K562 (cell line): Measurements from ENCODE around the gene CCL19. TPM values are rescaled to one million over a fixed set of nuclear protein-coding genes. Genes with fewer than 3 reads are reported as not detected.

Experiments used
- ELF4 ChIP-seq: fragments of 450-650 bp; formaldehyde crosslinking; IDR thresholded peaks from 2 replicates; pipeline ENCODE4 v1.4.0; 2022; ENCODE audit warnings: missing genetic modification characterization
- EWSR1 ChIP-seq: fragments of 450-650 bp; IDR thresholded peaks from 2 replicates; pipeline ENCODE4 v1.6.1; 2018; ENCODE audit warnings: borderline replicate concordance, mild to moderate bottlenecking, low read depth, moderate library complexity; ENCODE audit not compliant: partially characterized antibody
- FOXM1 ChIP-seq, 2 experiments: fragments of 450-650 bp in 1 of 2; sonication (generic) in 1 of 2; formaldehyde crosslinking in 1 of 2; IDR thresholded peaks; 2 replicates each; pipeline versions ENCODE4 v1.6.1 to v1.9.0; 2017 to 2022; ENCODE audit warnings: low read depth in 2 of 2, mild to moderate bottlenecking in 2 of 2, missing genetic modification reagents in 1 of 2, moderate library complexity in 1 of 2
- GTF2A2 ChIP-seq: IDR thresholded peaks from 2 replicates; pipeline ENCODE4 v1.6.1; 2016; ENCODE audit warnings: mild to moderate bottlenecking, missing genetic modification characterization, missing compliant biosample characterization
- GTF3C2 ChIP-seq: IDR thresholded peaks from 3 replicates; pipeline ENCODE4 v1.6.1; 2011; ENCODE audit warnings: borderline replicate concordance, mild to moderate bottlenecking, moderate library complexity; ENCODE audit not compliant: insufficient read length; ENCODE audit errors: extremely low read depth
- HES1 ChIP-seq: fragments of 450-650 bp; IDR thresholded peaks from 2 replicates; pipeline ENCODE4 v1.6.1; 2016; ENCODE audit warnings: low read depth, mild to moderate bottlenecking, moderate library complexity
- KDM1A ChIP-seq, 2 experiments: fragments of 450-650 bp; IDR thresholded peaks; 2 replicates each; pipeline ENCODE4 v1.6.1; 2016; ENCODE audit warnings: mild to moderate bottlenecking in 2 of 2
- KLF10 ChIP-seq: fragments of 250-450 bp; sonication (Bioruptor Pico); IDR thresholded peaks from 2 replicates; pipeline ENCODE4 v1.6.1; 2021; ENCODE audit warnings: matching md5 sums
- LEF1 ChIP-seq: fragments of 450-650 bp; IDR thresholded peaks from 2 replicates; pipeline ENCODE4 v1.6.1; 2016; ENCODE audit warnings: mild to moderate bottlenecking
- MCM5 ChIP-seq: fragments of 450-650 bp; IDR thresholded peaks from 2 replicates; pipeline ENCODE4 v1.6.1; 2016; ENCODE audit warnings: low read depth
- PKNOX1 ChIP-seq: fragments of 450-650 bp; IDR thresholded peaks from 2 replicates; pipeline ENCODE4 v1.6.1; 2016
- SIRT6 ChIP-seq: IDR thresholded peaks from one replicate; pipeline ENCODE4 v1.6.1; 2012; ENCODE audit warnings: low read depth, mild to moderate bottlenecking, control low read depth, inconsistent platforms, low read length, moderate library complexity
- STAT6 ChIP-seq: sonication (generic); formaldehyde crosslinking; IDR thresholded peaks from 2 replicates; pipeline ENCODE4 v1.8.1; 2023; ENCODE audit warnings: mild to moderate bottlenecking, missing genetic modification reagents
- TRIM25 ChIP-seq: fragments of 450-650 bp; IDR thresholded peaks from 2 replicates; pipeline ENCODE4 v1.7.0; 2016; ENCODE audit warnings: borderline replicate concordance
- YY1 ChIP-seq, 3 experiments: IDR thresholded peaks; 2 replicates each; pipeline ENCODE4 v1.6.1; 2011; ENCODE audit warnings: low read length in 2 of 3, mild to moderate bottlenecking in 2 of 3, moderate library complexity in 2 of 3, borderline replicate concordance in 1 of 3, control low read depth in 1 of 3, low read depth in 1 of 3; ENCODE audit not compliant: insufficient read depth in 3 of 3, insufficient replicate concordance in 2 of 3, control insufficient read depth in 1 of 3, insufficient read length in 1 of 3; ENCODE audit errors: extremely low read depth in 1 of 3
- ZC3H11A ChIP-seq: IDR thresholded peaks from 2 replicates; pipeline ENCODE4 v1.6.1; 2012; ENCODE audit warnings: low read depth, low read length, improper control_type of control experiment
- ZEB2 ChIP-seq: fragments of 450-650 bp; IDR thresholded peaks from 2 replicates; pipeline ENCODE4 v1.6.1; 2016
- polyA plus RNA-seq, 8 experiments: library from polyadenylated mRNA; depleted of rRNA in 4 of 8; stranded (reverse) in 5 of 8; unstranded in 3 of 8; fragments of >200 nt; fragmentation: Nextera tagmentation in 2 of 8; fragmentation: Illumina TruSeq in 1 of 8; extraction: Ambion mirVana in 2 of 8; extraction: Trizol in 1 of 8; gene quantifications; 2 replicates each; pipeline versions ENCODE4 v1.2.1 to v1.2.3, GENCODE V29; 2011 to 2014; ENCODE audit warnings: inconsistent platforms in 1 of 8, missing spikeins in 1 of 8
- total RNA-seq, 7 experiments: library from RNA; depleted of rRNA in 6 of 7; stranded (reverse); fragments of >200 nt in 6 of 7; fragmentation: Illumina TruSeq in 2 of 7; extraction: Trizol in 2 of 7; gene quantifications; 2 replicates each; pipeline versions ENCODE4 v1.2.1 to v1.2.3, GENCODE V29; 2011 to 2021; ENCODE audit warnings: low replicate concordance in 1 of 7

CCL19 gene
- total and polyA plus RNA-seq, 9 of the 15 experiments (the other 6 are each of a cell fraction or from before 2014, with no cell fraction given), result not detected

GRCh38 chr9:34665381-34666250, 25.5 kb downstream of the CCL19 start (continued):
- TF ChIP-seq STAT6 (no peak), MCM5 (no peak), FOXM1 (IDR thresholded peaks at IDR 0.05; ENCODE audit: low read depth) (no peak), FOXM1 (CRISPR knock-in tag; IDR thresholded peaks at IDR 0.05; ENCODE audit: low read depth) (no peak), ZC3H11A (no peak), YY1 (IDR thresholded peaks at IDR 0.05; ENCODE audit: borderline replicate concordance in 1 of 3, control insufficient read depth in 1 of 3, extremely low read depth in 1 of 3, insufficient read depth in 3 of 3, insufficient read length in 1 of 3, insufficient replicate concordance in 2 of 3, low read depth in 1 of 3, low read length in 2 of 3) (no peak), TRIM25 (no peak), LEF1 (peak; percentile 67; the same call in 1 of the 2 replicates), KLF10 (CRISPR knock-in tag) (no peak), SIRT6 (no peak), KDM1A (IDR thresholded peaks at IDR 0.05) (peak; percentile 15 to 29; a peak in 1 of 4 replicates), HES1 (no peak), GTF3C2 (no peak), EWSR1 (no peak), ELF4 (CRISPR knock-in tag) (no peak), PKNOX1 (0 out of 2 replicates have a peak, but pooled peaks have one; percentile 9), ZEB2 (no peak), GTF2A2 (tag) (no peak)
